ENCODE data around the gene POR.
"Not testable (repeated sequence)": the region's sequence is repeated elsewhere in the genome, so short reads cannot be mapped to it uniquely, and the experiment has no call there.

DNA sequence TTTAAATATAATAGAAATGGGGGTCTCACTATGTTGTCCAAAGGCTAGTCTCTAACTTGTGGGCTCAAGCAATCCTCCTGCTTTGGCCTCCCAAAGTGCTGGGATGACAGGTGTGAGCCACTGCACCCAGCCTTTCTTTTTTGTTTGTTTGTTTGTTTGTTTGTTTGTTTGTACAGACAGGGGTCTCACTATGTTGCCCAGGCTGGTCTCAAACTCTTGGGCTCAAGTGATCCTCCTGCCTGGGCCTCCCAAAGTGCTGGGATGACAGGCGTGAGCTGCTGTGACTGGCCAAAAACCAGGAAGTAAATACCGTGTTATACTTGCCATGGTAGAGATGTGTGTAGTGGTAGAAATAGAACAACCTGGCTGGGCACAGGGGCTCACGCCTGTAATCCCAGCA lies 40.8 kb upstream of the POR start:
- TF ChIP-seq, protein P1, sequence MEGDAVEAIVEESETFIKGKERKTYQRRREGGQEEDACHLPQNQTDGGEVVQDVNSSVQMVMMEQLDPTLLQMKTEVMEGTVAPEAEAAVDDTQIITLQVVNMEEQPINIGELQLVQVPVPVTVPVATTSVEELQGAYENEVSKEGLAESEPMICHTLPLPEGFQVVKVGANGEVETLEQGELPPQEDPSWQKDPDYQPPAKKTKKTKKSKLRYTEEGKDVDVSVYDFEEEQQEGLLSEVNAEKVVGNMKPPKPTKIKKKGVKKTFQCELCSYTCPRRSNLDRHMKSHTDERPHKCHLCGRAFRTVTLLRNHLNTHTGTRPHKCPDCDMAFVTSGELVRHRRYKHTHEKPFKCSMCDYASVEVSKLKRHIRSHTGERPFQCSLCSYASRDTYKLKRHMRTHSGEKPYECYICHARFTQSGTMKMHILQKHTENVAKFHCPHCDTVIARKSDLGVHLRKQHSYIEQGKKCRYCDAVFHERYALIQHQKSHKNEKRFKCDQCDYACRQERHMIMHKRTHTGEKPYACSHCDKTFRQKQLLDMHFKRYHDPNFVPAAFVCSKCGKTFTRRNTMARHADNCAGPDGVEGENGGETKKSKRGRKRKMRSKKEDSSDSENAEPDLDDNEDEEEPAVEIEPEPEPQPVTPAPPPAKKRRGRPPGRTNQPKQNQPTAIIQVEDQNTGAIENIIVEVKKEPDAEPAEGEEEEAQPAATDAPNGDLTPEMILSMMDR (IDR thresholded peaks at IDR 0.05; ENCODE audit: poor library complexity): not testable (repeated sequence)
- not testable (repeated sequence) for TF ChIP-seq EZH2phosphoT487 (IDR thresholded peaks at IDR 0.05; ENCODE audit: low read depth, severe bottlenecking, unreplicated experiment)
